ENCODE data around the gene SLC2A8. TPM values are rescaled to one million over a fixed set of nuclear protein-coding genes. Genes with fewer than 3 reads are reported as not detected.

SLC2A8 gene
- total RNA-seq, 1 experiment from 2014 or later: 144 TPM

DNA sequence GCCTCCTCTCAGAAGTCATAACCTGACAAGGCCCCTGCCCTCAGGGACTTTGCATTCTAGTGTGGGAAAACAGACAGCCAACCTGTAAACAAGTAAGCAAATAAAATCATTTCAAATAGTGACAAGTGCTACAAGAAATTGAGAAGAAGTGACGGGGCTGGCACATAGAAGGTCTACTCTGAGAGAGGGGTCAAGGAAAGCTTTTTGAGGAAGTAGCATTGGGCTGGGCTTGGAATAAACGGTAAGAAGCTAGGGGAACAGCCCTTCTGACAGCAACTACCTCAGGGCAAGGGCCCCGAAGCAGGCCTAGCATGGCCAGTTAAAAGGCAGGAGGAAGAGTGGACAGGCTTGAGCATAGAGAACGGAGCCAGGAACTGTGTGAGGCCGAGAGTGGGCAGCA is 4.8 kb upstream of the SLC2A8 start:
- CTCF ChIA-PET: no interaction called here
- DNase-seq: peak in 1 of 2 experiments; percentile 26

DNA sequence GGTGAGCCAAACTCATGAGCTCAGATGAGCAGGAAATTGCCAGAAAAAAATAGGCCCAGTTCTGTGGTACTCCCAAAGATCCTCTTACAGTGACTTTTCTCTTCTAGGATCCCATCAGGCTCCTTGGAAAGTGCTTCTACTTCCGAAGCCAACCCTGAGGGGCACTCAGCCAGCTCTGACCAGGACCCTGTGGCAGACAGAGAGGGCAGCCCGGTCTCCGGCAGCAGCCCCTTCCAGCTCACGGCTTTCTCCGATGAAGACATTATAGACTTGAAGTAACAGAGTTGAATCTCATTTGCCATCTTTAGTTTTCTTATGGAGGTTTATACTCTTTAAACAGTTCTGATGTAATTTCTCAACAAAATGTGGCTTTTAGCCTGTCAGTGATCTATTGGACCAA is 4.0 kb upstream of the SLC2A8 start:
- no peaks in the 10 kb centered on the region for H3K36me3 ChIP-seq (ENCODE audit: control insufficient read depth, insufficient read depth, low read length)
- Mint-ChIP-seq H3K4me3 (ENCODE audit: unreplicated experiment) (no peak overlapping the region), H3K4me1 (ENCODE audit: low read depth, unreplicated experiment) (peaks cover 47% of the 10 kb centered on the region), H3K36me3 (ENCODE audit: insufficient read depth, unreplicated experiment) (peaks cover 33% of the 10 kb centered on the region), H3K27me3 (ENCODE audit: insufficient read depth, unreplicated experiment) (no peaks in the 10 kb centered on the region), H3K9me3 (ENCODE audit: unreplicated experiment) (no peaks in the 10 kb centered on the region), H3K27ac (ENCODE audit: unreplicated experiment) (peak overlapping the region; percentile 80)
- intact Hi-C loops (cut with micrococcal nuclease; ENCODE audit: unreplicated experiment): loop anchor here (10.0 kb wide), 1 partner anchor 108 kb away; no protein-coding TSS in a partner anchor
- TF ChIP-seq, protein P1, sequence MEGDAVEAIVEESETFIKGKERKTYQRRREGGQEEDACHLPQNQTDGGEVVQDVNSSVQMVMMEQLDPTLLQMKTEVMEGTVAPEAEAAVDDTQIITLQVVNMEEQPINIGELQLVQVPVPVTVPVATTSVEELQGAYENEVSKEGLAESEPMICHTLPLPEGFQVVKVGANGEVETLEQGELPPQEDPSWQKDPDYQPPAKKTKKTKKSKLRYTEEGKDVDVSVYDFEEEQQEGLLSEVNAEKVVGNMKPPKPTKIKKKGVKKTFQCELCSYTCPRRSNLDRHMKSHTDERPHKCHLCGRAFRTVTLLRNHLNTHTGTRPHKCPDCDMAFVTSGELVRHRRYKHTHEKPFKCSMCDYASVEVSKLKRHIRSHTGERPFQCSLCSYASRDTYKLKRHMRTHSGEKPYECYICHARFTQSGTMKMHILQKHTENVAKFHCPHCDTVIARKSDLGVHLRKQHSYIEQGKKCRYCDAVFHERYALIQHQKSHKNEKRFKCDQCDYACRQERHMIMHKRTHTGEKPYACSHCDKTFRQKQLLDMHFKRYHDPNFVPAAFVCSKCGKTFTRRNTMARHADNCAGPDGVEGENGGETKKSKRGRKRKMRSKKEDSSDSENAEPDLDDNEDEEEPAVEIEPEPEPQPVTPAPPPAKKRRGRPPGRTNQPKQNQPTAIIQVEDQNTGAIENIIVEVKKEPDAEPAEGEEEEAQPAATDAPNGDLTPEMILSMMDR (IDR thresholded peaks at IDR 0.05; ENCODE audit: insufficient read depth in 1 of 2, low read depth in 1 of 2, low read length in 1 of 2, severe bottlenecking in 1 of 2, unreplicated experiment in 1 of 2): no peak
- no peak overlapping the region for H3K4me3 ChIP-seq (ENCODE audit: low read depth, low read length)
- H3K9me3 ChIP-seq: no peaks in the 10 kb centered on the region
- CTCF ChIA-PET: interaction anchor here (1.4 kb wide), 1 partner anchor 32 kb away, joined by 5 read pairs; no protein-coding TSS in a partner anchor
- POLR2A ChIA-PET: interaction anchor here (0.5 to 1.0 kb wide), 3 partner anchors 11 to 32 kb away, joined by 3 read pairs; no protein-coding TSS in a partner anchor
- BruUV-seq (replicated peaks): no TSS peak
- DNase-seq: no peak
- H3K27me3 ChIP-seq (replicated peaks; ENCODE audit: control insufficient read depth, insufficient read depth, low read length): no peaks in the 10 kb centered on the region
- H3K4me1 ChIP-seq: peaks cover 63% of the 10 kb centered on the region

More for the DNA sequence above, 4.8 kb upstream of the SLC2A8 start:
- Mint-ChIP-seq H3K27me3 (ENCODE audit: insufficient read depth, unreplicated experiment) (no peaks in the 10 kb centered on the region), H3K9me3 (ENCODE audit: unreplicated experiment) (no peaks in the 10 kb centered on the region), H3K4me1 (ENCODE audit: low read depth, unreplicated experiment) (peaks cover 47% of the 10 kb centered on the region), H3K27ac (ENCODE audit: unreplicated experiment) (peak overlapping the region; percentile 80), H3K4me3 (ENCODE audit: unreplicated experiment) (peak overlapping the region; percentile 5), H3K36me3 (ENCODE audit: insufficient read depth, unreplicated experiment) (peaks cover 33% of the 10 kb centered on the region)
- Histone ChIP-seq H3K4me1 (peaks cover 71% of the 10 kb centered on the region), H3K4me3 (ENCODE audit: low read depth, low read length) (no peak overlapping the region), H3K36me3 (ENCODE audit: control insufficient read depth, insufficient read depth, low read length) (no peaks in the 10 kb centered on the region), H3K9me3 (no peaks in the 10 kb centered on the region), H3K27me3 (replicated peaks; ENCODE audit: control insufficient read depth, insufficient read depth, low read length) (no peaks in the 10 kb centered on the region)
- POLR2A ChIA-PET: interaction anchor here (1.0 kb wide), 1 partner anchor 12 kb away, joined by 3 read pairs; no protein-coding TSS in a partner anchor
- TF ChIP-seq, protein P1 (IDR thresholded peaks at IDR 0.05; ENCODE audit: insufficient read depth in 1 of 2, low read depth in 1 of 2, low read length in 1 of 2, severe bottlenecking in 1 of 2, unreplicated experiment in 1 of 2): no peak
- no TSS peak for BruUV-seq (replicated peaks)
- intact Hi-C loops (cut with micrococcal nuclease; ENCODE audit: unreplicated experiment): loop anchor here (10.0 kb wide), 1 partner anchor 107 kb away; no protein-coding TSS in a partner anchor

DNA sequence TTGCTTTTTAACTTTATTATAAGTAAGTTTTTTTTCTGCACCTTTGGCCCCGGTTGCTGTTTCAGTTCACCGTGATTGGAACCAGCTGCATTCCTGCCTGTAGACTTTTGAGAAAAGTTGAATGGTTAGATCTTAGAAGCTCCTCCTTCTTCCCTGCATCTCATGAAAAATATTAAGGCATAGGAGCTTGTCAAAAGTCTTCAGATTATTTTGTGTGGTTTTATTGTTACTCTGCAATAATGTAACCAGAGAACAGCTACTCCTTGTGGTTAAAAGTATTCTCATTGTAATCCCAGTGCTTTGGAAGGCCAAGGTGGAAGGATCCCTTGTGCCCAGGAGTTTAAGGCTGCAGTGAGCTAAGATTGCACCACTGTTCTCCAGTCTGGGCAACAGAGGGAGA is 3.3 kb upstream of the SLC2A8 start:
- ChIA-PET CTCF (interaction anchor here (1.3 to 1.4 kb wide), 2 partner anchors 33 to 179 kb away, joined by 3 to 5 read pairs; no protein-coding TSS in a partner anchor), POLR2A (interaction anchor here (0.5 to 1.0 kb wide), 3 partner anchors 31 to 53 kb away, joined by 3 to 6 read pairs (median 3); no protein-coding TSS in a partner anchor)
- BruUV-seq (replicated peaks): no TSS peak
- H3K27me3 Mint-ChIP-seq (ENCODE audit: insufficient read depth, unreplicated experiment): no peaks in the 10 kb centered on the region
- H3K36me3 Mint-ChIP-seq (ENCODE audit: insufficient read depth, unreplicated experiment): peaks cover 33% of the 10 kb centered on the region
- no peaks in the 10 kb centered on the region for H3K27me3 ChIP-seq (replicated peaks; ENCODE audit: control insufficient read depth, insufficient read depth, low read length)
- H3K4me1 Mint-ChIP-seq (ENCODE audit: low read depth, unreplicated experiment): peaks cover 44% of the 10 kb centered on the region
- no peaks in the 10 kb centered on the region for H3K36me3 ChIP-seq (ENCODE audit: control insufficient read depth, insufficient read depth, low read length)
- H3K27ac Mint-ChIP-seq (ENCODE audit: unreplicated experiment): peak overlapping the region; percentile 80
- no peaks in the 10 kb centered on the region for H3K9me3 ChIP-seq
- H3K4me1 ChIP-seq: peaks cover 64% of the 10 kb centered on the region
- TF ChIP-seq, protein P1 (IDR thresholded peaks at IDR 0.05; ENCODE audit: insufficient read depth in 1 of 2, low read depth in 1 of 2, low read length in 1 of 2, severe bottlenecking in 1 of 2, unreplicated experiment in 1 of 2): no peak
- peak in 1 of 2 experiments; percentile 4 for DNase-seq
- H3K9me3 Mint-ChIP-seq (ENCODE audit: unreplicated experiment): no peaks in the 10 kb centered on the region
- no peak overlapping the region for H3K4me3 Mint-ChIP-seq (ENCODE audit: unreplicated experiment)
- intact Hi-C loops (cut with micrococcal nuclease; ENCODE audit: unreplicated experiment): loop anchor here (10.0 kb wide), 1 partner anchor 109 kb away; no protein-coding TSS in a partner anchor
- H3K4me3 ChIP-seq (ENCODE audit: low read depth, low read length): no peak overlapping the region
